Nephron progenitor cell (in vitro differentiated cells): ENCODE results near the gene RIMS1.

ENCODE experiments used
- DNase-seq: peaks from one replicate; pipeline ENCODE4 v3.0.0; 2021
- H3K27ac Mint-ChIP-seq: 2 replicates; pipeline ENCODE4 v1.8.0; 2021; ENCODE audit warnings: mild to moderate bottlenecking, moderate library complexity, mixed read lengths
- H3K27me3 Mint-ChIP-seq: 2 replicates; pipeline ENCODE4 v1.8.0; 2021; ENCODE audit warnings: mild to moderate bottlenecking, low read depth, mixed read lengths; ENCODE audit not compliant: poor library complexity
- H3K36me3 Mint-ChIP-seq: 2 replicates; pipeline ENCODE4 v1.8.0; 2021; ENCODE audit warnings: low read depth, mixed read lengths
- H3K4me1 Mint-ChIP-seq: 2 replicates; pipeline ENCODE4 v1.8.0; 2021; ENCODE audit warnings: mixed read lengths
- H3K4me3 Mint-ChIP-seq: 2 replicates; pipeline ENCODE4 v1.8.0; 2021; ENCODE audit warnings: mild to moderate bottlenecking, moderate library complexity, mixed read lengths
- H3K9me3 Mint-ChIP-seq: 2 replicates; pipeline ENCODE4 v1.8.0; 2021; ENCODE audit warnings: mild to moderate bottlenecking, moderate library complexity, mixed read lengths
- TF ChIP-seq, protein P1 (sequence below): fragments of 200-600 bp; sonication (generic); IDR thresholded peaks from 2 replicates; pipeline ENCODE4 v1.5.0; 2021; ENCODE audit warnings: antibody characterized with exemption

The RIMS1 gene

GRCh38 chr6:72390548-72390947 lies 504.2 kb downstream of the RIMS1 start:
- Mint-ChIP-seq H3K27ac (no peak overlapping the region), H3K4me1 (no peaks in the 10 kb centered on the region), H3K36me3 (peaks cover 5% of the 10 kb centered on the region), H3K4me3 (no peak overlapping the region), H3K9me3 (peaks cover 4% of the 10 kb centered on the region), H3K27me3 (no peaks in the 10 kb centered on the region)
- DNase-seq: no peak
- TF ChIP-seq, protein P1, sequence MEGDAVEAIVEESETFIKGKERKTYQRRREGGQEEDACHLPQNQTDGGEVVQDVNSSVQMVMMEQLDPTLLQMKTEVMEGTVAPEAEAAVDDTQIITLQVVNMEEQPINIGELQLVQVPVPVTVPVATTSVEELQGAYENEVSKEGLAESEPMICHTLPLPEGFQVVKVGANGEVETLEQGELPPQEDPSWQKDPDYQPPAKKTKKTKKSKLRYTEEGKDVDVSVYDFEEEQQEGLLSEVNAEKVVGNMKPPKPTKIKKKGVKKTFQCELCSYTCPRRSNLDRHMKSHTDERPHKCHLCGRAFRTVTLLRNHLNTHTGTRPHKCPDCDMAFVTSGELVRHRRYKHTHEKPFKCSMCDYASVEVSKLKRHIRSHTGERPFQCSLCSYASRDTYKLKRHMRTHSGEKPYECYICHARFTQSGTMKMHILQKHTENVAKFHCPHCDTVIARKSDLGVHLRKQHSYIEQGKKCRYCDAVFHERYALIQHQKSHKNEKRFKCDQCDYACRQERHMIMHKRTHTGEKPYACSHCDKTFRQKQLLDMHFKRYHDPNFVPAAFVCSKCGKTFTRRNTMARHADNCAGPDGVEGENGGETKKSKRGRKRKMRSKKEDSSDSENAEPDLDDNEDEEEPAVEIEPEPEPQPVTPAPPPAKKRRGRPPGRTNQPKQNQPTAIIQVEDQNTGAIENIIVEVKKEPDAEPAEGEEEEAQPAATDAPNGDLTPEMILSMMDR: no peak

GRCh38 chr6:72401865-72402264 lies 515.5 kb downstream of the RIMS1 start:
- H3K4me3 Mint-ChIP-seq: no peak overlapping the region
- no peaks in the 10 kb centered on the region for H3K36me3 Mint-ChIP-seq
- H3K27me3 Mint-ChIP-seq: no peaks in the 10 kb centered on the region
- peaks cover 6% of the 10 kb centered on the region for H3K9me3 Mint-ChIP-seq
- DNase-seq: no peak
- TF ChIP-seq, protein P1: no peak
- H3K27ac Mint-ChIP-seq: no peak overlapping the region
- peaks cover 13% of the 10 kb centered on the region for H3K4me1 Mint-ChIP-seq

DNA sequence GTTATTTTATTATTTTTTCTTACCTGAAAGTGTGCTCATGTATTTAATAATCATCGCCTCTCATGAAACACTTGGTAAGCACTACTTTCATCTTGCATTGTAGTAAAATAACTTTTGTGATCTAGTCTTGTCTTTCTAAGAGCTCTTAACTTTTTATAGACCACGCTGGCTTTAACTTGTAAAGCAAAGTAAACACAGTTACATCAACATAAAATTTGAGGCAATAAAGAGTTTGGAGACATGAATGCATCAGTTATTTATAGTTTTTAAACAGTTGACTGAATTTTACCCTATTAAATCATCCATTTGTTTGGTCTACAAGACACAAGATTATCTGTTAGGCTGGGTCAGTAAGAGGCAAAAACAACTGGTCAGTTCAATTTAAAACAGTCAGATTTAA lies 517.1 kb downstream of the RIMS1 start:
- Mint-ChIP-seq H3K27ac (no peak overlapping the region), H3K27me3 (no peaks in the 10 kb centered on the region), H3K4me1 (peaks cover 13% of the 10 kb centered on the region), H3K9me3 (peaks cover 6% of the 10 kb centered on the region), H3K36me3 (no peaks in the 10 kb centered on the region), H3K4me3 (no peak overlapping the region)
- TF ChIP-seq, protein P1: no peak
- DNase-seq: no peak

- no peaks in the 10 kb centered on the region for H3K27me3 Mint-ChIP-seq
- TF ChIP-seq, protein P1: no peak
- no peak overlapping the region for H3K27ac Mint-ChIP-seq
- peaks cover 6% of the 10 kb centered on the region for H3K9me3 Mint-ChIP-seq
- H3K36me3 Mint-ChIP-seq: no peaks in the 10 kb centered on the region
- peaks cover 24% of the 10 kb centered on the region for H3K4me1 Mint-ChIP-seq
- DNase-seq: no peak
- no peak overlapping the region for H3K4me3 Mint-ChIP-seq
Measured at GRCh38 chr6:72406517-72406916, 520.2 kb downstream of the RIMS1 start.

GRCh38 chr6:72410769-72411168 lies 524.4 kb downstream of the RIMS1 start:
- H3K27me3 Mint-ChIP-seq: peaks cover 3% of the 10 kb centered on the region

More at GRCh38 chr6:72410769-72411168, 524.4 kb downstream of the RIMS1 start:
- Mint-ChIP-seq H3K4me1 (peaks cover 18% of the 10 kb centered on the region), H3K36me3 (no peaks in the 10 kb centered on the region), H3K27ac (no peak overlapping the region), H3K4me3 (no peak overlapping the region), H3K9me3 (peaks cover 2% of the 10 kb centered on the region)
- TF ChIP-seq, protein P1: no peak
- DNase-seq: no peak
